HFF-Myc (cell line): ENCODE results near the gene ADAM30.

Source experiments
- DNase-seq: peaks from one replicate; pipeline ENCODE4 v3.0.0-alpha.2; 2011; ENCODE audit warnings: low read depth; ENCODE audit errors: extremely low read depth
- H3K4me3 ChIP-seq: replicated peaks from 2 replicates; pipeline ENCODE4 v1.5.1; 2011; ENCODE audit warnings: low read depth, mild to moderate bottlenecking, control low read depth, low read length
- CTCF ChIP-seq: IDR thresholded peaks from 2 replicates; pipeline ENCODE4 v1.5.1; 2012; ENCODE audit warnings: mild to moderate bottlenecking, low read depth, low read length, control low read depth; ENCODE audit errors: missing control alignments

ADAM30 gene

DNA sequence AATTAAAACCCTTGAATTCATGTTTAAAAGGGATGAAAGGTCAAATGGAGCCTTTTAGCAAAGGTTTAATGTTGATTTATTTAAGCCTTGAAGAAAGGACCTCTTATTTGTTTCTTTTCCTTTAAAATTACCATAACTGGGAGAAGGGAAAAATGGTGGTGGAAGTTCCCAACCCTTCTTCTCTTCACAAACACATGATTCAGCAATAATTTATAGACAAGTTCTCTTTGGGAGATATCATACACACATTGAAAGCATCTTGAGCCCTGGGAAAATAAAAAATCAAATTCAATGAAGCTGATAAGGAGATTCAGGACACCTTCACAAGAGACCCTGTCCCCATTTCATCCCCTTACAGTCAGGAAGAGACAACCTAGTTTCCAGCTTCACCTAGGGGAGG lies 8.9 kb downstream of the ADAM30 start:
- no peak for DNase-seq
- no peak for TF ChIP-seq CTCF

GRCh38 chr1:119885903-119886783 lies 10.2 kb downstream of the ADAM30 start:
- H3K4me3 ChIP-seq: no peak overlapping the region
- peak; percentile 84 for TF ChIP-seq CTCF
- no peak for DNase-seq

More for the DNA sequence above, 8.9 kb downstream of the ADAM30 start:
- no peak overlapping the region for H3K4me3 ChIP-seq

DNA sequence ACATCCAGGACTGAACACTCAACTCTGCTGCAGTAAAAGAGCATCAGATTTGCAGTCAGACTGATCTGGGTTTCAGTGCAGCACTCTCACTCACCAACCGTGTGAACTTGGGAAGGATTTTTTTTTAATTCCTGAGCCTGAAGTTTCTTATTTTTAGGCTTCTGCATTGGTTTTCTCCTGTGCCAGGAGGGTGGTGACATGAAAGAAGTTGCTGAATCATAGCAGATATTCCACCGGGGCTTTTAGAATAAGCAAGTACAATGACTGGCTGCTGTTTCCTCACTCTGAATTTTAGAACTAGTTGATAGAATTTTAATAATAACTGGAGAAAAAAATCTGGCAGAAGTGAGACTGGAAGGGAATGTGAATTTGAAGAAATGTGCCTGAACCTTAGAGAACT lies 11.6 kb downstream of the ADAM30 start:
- no peak for TF ChIP-seq CTCF
- no peak overlapping the region for H3K4me3 ChIP-seq
- DNase-seq: no peak

GRCh38 chr1:119883826-119884225 lies 12.5 kb downstream of the ADAM30 start:
- no peak for DNase-seq
- TF ChIP-seq CTCF: no peak
- H3K4me3 ChIP-seq: no peak overlapping the region

- no peak overlapping the region for H3K4me3 ChIP-seq
- no peak for TF ChIP-seq CTCF
- DNase-seq: no peak
Measured at GRCh38 chr1:119882132-119883049, 13.9 kb downstream of the ADAM30 start.

- no peak for TF ChIP-seq CTCF
- DNase-seq: no peak
- H3K4me3 ChIP-seq: no peak overlapping the region
Measured at GRCh38 chr1:119879510-119880434, 16.5 kb downstream of the ADAM30 start.
